HG03575 (cell line): ENCODE measurements around the gene DOCK1.

ENCODE experiments used
- ATAC-seq: cut with Tn5 transposase; IDR thresholded peaks from one replicate; pipeline ENCODE4 v1.9.1; 2021; ENCODE audit not compliant: unreplicated experiment, insufficient number of reproducible peaks, low FRiP score; ENCODE audit errors: extremely low read depth

Gene DOCK1

DNA sequence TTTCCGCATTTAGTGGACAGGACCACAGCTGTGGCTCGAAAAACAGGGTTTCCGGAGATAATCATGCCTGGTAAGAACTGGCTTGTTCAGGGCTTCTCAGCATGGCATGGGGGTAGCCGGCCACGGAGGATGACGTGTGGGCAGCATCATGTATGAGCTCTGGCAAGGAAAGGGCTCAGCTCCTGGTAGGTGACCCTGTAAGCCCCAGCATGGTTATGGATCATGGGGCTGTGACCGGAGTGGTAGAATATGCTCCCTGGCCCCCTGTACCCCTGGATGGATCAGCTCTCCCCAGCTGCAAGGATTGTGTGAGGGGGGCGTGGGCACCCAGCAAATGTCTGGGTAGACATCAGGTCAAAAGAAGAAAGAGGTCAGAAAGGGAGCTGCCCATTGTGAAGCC lies 113.5 kb downstream of the DOCK1 start:
- ATAC-seq, result no peak

DNA sequence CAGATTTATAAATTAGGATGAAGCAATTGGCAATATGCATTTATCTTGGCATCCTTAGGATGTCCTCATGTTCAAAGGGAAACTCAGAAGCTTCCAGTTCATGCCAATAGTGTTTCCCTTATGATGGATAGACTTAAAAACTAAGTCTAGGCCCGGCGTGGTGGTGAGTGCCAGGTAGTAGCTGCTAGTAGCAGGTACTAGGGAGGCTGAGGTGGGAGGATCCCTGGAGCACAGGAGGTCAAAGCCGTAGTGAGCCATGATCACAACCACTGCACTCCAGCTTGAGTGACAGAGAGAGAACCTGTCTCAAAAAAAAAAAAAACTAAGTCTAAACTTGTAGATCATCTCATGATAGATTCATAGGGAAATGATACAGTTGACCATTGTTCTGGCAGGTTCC lies 115.0 kb downstream of the DOCK1 start:
- no peak for ATAC-seq

DNA sequence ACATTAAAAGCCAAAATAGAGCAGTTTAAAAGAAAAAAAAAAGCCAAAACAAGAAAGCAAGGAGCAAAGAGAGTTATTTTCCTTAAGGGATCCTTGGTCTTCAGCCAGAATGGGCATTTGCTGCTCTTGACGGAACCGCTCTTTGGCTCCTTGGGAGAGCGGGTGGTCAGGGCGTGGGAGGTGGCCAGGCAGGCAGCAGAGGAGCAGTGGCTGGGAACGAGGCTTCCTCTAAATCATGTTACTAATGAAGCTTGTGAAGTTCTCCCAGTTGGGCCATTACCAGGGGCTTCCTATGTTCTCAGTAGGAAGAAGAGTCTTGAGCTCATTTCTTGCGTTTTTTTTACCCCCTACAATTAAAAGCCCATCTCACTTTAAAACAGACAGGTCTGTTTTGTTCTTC lies 116.6 kb downstream of the DOCK1 start:
- ATAC-seq, result no peak

DNA sequence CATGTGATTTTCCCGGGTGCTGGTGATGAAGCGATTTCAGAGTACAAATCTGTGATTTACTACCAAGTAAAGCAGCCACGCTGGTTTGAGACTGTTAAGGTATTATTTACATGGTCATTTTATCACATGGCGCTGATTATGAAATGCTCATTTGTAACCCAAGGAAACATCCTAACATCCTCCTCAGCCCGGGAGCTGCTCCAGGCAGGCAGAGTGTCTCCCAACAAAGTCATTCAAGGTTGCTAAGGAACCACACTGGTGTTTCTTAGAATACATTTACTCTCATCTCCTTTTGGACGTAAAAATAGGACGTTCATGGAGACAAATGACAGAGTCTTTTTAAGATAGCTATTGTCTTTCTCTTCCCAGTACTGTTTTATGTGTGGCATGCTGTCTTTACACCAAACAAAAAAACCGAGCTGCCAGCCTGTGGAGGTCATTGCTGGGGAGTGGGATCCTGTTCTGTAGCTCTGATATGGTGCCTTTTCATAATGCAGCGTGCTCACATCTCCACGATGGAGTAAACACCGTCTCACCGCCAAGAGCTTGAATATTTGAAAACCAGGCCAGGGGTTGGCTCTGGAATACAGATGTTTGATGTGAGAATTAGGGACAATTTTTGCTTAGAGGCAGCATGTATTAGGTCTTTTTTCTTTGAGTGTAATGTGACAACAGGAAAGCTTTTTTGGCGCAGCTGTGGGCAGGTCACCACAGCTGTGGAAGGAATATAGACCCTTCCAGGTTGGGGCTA lies 119.6 kb downstream of the DOCK1 start:
- no peak for ATAC-seq

DNA sequence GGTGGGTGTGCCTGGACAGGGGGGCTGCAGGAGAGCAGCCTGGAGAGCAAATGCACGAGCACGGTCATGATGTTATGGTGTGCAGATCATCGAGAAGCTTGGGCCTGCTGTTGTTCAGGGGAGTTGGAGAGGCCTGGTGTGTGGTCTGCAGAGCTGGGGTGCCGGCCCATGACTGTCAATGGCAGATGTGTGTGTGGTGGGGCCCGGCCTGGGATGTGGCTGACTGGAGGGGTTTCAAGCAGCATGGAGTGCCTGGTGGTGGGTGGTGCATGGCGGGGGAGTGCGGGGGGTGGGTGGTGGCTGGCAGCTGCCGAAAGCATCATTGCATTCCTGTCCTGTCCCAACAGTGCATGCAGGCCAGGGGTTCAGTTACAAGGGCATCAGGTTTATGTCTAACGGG lies 122.6 kb downstream of the DOCK1 start:
- no peak for ATAC-seq

DNA sequence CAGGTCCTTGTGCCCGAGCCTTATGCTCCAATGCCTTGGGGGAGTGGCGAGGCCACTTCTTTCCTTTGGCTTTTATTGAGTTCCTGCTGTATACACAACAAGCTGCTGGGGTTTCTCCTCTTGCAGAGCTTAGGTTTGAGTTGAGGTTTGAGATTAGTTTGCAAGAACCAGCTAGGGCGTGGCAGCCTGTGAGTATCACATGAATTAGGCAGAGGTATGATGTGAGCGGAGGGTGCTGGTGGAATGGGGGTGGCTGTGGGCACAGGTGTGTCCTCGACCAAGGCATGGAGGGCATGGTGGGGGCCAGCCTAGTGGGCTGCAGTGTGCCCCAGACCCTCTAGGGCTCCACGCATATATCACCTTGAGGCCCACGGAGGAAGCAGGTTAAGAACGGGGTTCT lies 123.3 kb downstream of the DOCK1 start:
- ATAC-seq, result no peak

DNA sequence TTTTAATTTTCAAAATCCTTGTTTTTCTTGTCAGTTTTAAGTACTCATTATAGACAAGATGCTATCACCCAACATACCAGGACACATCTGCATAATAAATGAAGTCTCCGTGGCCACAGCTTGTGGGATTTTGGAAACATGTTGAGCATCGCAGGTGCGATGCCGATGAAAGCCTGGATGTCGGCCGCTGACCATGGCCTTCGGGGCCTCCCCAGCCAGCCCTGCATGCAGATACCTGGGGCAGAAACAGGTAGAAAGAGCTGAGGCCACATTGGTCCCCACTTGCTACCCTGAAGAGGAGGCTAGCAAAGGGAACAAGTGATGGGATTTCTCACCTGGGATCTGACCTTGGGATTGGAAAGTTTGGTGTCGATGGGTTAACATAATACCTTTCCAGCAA lies 123.8 kb downstream of the DOCK1 start:
- no peak for ATAC-seq

DNA sequence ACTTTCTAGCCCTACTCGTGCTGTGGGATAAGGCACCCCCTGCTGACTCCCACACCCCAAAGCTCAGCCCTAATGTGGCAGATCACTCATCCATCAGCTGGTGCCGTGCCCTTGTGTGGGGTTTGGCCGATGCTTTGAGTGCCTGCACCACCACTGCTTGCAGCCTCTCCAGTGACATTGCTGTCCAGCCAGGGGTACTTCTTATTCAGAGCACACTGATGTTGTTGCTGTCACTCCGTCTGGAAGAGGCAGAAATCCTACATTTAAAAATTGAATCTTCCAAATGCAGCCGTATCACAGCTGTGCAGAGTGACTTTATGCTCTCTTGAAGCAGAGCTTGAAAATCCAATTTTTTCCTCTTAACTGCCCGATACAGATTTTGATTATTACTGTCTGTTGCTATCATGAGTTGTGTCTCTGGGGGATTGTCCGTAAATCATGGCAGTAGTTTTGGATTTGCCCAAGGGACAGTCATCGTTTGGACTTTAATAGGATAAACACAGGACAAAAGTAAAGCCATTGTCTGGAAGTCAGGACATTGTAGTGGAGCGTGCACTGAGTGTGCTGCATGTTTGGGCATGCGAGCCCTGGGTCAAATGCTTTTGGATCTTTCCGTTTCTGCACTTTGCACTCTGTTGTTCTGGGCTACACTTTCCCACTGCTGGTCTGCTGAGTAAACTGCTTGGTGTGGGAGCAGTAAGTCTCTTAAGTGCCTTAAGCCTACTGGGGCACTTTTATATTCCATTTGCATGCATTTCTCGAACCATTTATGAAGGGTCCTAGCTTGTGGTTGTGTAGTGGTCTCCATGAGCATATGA lies 128.2 kb downstream of the DOCK1 start:
- no peak for ATAC-seq

DNA sequence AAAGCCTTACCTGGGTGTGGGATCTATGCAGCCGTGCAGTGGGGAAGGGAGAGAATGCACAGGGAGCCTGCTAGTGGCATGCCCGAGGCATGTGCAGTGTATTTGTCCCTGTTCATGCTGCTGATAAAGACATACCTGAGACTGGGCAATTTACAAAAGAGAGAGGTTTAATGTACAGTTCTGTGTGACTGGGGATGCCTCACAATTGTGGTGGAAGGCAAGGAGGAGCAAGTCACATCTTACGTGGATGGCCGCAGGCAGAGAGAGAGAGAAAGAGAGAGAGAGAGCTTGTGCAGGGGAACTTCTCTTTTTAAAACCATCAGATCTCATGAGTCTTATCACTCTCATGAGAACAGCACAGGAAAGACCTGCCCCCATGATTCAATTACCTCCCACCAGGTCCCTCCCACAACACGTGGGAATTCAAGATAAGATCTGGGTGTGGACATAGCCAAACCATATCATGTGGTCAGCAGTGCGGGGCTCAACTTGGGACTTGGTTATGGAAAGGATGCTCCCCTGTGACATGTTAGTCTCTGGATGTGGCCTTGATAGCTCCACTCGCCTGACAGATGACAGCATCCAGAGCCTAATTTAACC lies 128.9 kb downstream of the DOCK1 start:
- no peak for ATAC-seq

DNA sequence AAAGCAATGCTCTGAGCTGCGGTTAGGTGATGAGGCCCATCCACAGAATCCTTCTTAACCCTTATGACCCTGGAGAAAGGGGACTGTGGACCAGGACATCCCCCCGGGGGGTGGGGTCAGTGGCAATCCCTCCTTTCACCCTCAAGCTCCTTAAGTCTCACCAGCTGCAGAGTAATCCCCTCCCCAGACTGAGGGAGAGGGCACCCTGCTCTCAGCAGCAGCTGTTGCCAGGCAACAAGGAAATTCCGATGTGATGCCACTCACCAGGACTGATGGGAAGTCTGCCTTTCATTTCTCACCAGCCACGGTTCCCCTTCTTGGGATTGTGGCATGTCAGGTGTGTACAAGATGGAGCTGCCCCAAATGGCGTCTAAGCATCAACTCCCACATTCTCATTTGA lies 129.6 kb downstream of the DOCK1 start:
- ATAC-seq, result no peak

DNA sequence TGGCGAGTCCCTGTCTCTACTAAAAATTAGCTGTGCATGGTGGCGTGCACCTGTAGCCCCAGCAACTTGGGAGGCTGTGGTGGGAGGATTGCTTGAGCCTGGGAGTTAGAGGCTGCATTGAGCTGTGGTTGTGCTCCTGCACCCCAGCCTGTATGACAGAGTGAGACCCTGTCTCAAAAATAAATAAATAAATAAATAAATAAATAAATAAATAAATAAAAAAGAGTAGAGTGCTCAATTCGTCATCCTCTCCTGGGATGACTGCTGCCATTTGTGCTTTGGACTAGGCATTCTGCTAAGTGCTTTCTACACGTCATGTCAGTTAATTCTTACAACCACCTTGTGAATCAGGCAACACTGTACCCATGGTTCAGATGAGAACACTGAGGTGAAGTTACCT lies 130.6 kb downstream of the DOCK1 start:
- no peak for ATAC-seq

DNA sequence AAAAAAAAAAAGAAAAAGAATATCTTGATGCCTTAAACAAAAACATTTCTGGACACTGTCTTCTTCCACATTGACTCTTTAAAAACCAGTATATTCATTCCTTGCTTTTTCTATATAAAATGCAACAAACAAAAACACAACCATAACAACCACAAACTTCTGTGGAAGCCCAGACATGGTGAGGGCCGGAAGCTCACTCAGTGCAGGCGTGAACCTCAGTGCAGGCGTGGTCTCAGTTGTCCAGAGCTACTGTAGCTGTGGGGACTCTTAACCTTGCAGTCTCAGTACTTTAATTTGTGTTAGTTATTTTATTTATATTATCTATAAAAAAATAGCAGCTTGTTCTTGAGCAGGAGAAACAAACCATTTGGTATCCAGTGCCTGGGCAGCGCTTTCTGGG lies 131.8 kb downstream of the DOCK1 start:
- ATAC-seq, result no peak

DNA sequence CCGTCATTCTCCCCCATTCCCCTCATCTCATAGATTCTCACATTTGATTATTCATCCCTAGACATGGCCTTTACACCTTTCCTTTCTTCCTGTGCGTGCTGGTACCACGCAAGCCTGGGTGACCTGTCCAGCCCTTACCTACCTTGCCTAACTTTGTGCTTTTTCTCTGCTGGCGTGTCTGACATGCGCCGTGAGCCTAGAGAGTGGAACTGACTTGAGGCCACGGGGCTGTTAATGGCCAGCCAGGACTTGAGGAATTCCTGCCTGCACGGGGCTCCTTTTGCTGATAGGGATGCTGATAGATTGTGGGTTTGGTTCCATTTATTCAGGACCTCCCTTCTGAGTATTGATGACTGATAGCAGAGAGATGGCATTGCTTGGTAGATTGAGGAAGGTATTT lies 134.2 kb downstream of the DOCK1 start:
- ATAC-seq, result no peak

DNA sequence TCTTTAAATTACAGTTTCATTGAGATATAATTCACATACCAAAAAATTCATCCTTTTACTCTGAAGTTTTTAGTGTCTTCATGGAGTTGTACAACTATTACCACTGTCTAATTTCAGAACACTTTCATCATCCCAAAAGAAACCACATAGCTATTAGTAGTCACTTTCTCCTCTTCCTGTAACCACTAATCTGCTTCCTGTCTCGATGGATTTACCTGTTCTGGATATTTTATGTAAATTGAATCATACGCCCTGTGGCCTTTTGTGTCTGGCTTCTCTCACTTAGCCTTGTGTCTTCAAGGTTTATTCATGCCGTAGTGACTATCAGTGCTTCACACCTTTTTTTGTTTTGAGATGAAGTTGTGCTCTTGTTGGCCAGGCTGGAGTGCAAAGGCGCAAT lies 135.5 kb downstream of the DOCK1 start:
- ATAC-seq, result no peak

DNA sequence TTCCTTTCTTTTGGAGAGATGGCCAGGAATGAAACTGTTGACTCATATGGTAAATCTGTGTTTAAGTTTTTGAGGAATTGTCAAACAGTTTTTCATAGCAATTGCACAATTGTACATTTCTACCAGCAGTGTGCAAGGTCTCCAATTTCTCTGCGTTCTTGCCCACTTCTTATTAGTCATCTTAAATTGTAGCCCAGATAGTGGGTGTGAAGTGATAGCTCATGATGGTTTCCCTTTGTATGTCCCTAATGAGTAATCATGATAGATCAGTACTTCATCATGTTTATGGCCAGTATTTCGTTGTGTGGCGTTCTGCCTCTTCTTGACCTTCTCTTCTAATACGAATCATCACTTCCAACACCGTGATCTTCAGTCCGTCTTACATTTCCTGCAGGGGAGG lies 136.3 kb downstream of the DOCK1 start:
- ATAC-seq, result no peak

DNA sequence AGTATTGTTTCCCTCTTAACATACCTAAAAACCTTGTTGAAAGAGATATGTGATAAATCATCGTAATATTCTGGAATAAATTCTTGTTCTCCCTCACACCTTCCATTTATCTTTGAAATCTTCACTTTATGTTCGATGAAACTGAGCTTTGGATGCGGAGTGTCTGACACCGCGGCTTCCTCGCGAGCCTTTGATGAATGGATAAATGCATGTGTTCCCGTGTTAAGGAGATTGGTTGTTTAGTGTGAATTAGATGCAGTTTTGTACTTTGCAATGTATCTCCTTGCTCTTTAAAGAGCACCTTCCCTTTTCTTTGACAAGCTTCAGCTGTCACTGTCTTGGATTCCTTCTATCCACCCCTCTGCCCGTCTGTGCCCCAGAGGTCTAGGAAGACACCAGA lies 138.1 kb downstream of the DOCK1 start:
- no peak for ATAC-seq

DNA sequence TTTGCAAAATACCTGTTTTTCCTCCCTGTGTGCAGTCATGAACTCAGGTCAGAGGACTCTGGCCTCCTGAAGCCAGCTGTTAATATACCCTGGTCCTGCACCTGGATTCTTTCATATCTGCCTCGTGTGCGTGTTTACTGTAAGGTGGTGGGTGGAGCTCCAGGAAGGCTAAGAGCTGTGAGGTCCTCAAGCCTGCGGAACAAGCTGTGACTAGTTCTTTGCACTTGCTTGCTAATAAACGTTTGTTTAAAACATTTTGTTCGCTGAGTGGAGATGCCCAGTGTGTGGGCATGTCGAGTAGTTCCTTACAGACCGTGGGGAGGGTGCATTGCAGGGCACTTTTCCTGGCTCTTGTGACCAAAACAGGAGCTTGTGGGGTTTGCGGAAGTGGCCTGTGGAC lies 139.0 kb downstream of the DOCK1 start:
- no peak for ATAC-seq

DNA sequence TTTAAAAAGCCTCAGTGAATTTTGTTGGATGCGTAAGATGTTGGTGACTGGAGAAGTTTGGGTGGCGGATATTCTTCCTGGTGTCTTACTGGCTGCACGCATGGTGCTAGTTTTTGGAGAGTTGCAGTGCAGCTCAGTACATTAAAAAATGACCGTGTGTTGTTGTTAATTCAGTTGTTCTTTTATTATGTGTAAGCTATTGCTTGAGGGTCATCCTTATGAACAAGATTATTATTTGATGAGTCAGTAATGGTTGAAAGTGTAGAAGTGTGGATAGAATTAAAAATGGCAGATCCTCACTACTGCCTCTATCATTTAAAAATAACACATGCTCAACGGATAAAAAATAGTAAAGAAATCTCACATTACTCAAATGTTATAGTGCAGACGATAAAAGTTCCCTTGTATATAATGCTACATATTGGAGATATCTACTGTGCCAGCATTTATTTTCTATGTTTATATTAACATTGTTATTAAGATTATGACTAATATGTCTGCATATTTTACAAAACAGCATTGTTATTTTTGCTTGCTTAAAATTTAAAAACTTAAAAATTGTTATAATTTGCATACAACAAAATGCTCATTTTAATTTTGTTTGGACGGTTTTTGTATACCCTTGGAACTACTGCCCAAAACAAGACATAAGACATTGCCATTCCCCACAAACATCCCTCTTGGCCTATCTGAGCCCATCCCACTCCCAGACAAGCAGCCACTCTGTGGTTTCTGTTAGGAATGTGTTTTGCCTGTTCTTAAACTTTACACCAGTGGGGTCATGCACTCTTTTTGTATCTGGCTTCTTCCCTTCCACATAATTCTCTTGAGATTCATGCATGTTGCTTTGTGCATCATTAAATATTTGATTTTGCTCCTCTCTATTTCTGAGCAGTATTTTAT lies 142.0 kb downstream of the DOCK1 start:
- no peak for ATAC-seq

DNA sequence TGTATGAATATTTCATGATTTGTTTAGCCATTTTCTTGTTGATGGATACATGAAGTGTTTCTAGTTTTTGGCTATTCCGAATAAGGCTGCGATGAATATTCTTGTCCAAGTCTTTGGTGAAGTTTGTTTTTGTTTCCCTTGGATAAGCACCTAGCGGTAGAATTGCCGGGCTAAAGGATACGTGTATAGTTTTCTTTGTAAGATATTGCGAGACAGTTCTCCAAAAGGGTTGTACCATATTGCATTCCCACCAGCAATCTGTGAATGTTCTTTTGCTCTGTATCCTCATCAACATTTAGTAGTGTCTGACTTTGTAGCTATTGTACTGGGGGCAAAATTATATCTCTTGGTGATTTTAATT lies 142.6 kb downstream of the DOCK1 start:
- ATAC-seq, result no peak
